Kidney tubule cell (primary cell): ENCODE results near the gene COL6A1.
"Not testable (repeated sequence)": the region's sequence is repeated elsewhere in the genome, so short reads cannot be mapped to it uniquely, and the experiment has no call there.

ENCODE experiments used
- DNase-seq: peaks from one replicate; pipeline ENCODE4 v3.0.0-alpha.2; 2018; ENCODE audit warnings: low spot score

The COL6A1 gene

GRCh38 chr21:45965084-45965809 is 16.3 kb upstream of the COL6A1 start:
- no peak for DNase-seq

- no peak for DNase-seq
These were observed 14.7 kb upstream of the COL6A1 start for GRCh38 chr21:45966791-45967394.

- no peak for DNase-seq
These were observed 11.5 kb upstream of the COL6A1 start for GRCh38 chr21:45969921-45970673.

GRCh38 chr21:45970674-45971615 is 10.6 kb upstream of the COL6A1 start:
- peak; percentile 39 for DNase-seq

- no peak for DNase-seq
These were observed 9.8 kb upstream of the COL6A1 start for GRCh38 chr21:45971616-45972352.

- no peak for DNase-seq
These were observed 9.2 kb upstream of the COL6A1 start for GRCh38 chr21:45972353-45972715.

- no peak for DNase-seq
These were observed 8.7 kb upstream of the COL6A1 start for GRCh38 chr21:45972716-45973474.

GRCh38 chr21:45973475-45974072 is 8.0 kb upstream of the COL6A1 start:
- DNase-seq: peak; percentile 72

- peak; percentile 48 for DNase-seq
These were observed 7.2 kb upstream of the COL6A1 start for GRCh38 chr21:45974073-45975019.

- DNase-seq: peak; percentile 14
These were observed 6.4 kb upstream of the COL6A1 start for GRCh38 chr21:45975020-45975666.

GRCh38 chr21:45975667-45976409 is 5.7 kb upstream of the COL6A1 start:
- DNase-seq: not testable (repeated sequence)

- DNase-seq: no peak
These were observed 4.8 kb upstream of the COL6A1 start for GRCh38 chr21:45976701-45977311.

- DNase-seq: no peak
These were observed 4.2 kb upstream of the COL6A1 start for GRCh38 chr21:45977396-45977795.

GRCh38 chr21:45979141-45979631 is 2.4 kb upstream of the COL6A1 start:
- no peak for DNase-seq

- DNase-seq: no peak
These were observed 1.9 kb upstream of the COL6A1 start for GRCh38 chr21:45979651-45980050.

- DNase-seq: no peak
These were observed 1.3 kb upstream of the COL6A1 start for GRCh38 chr21:45980271-45980670.

- DNase-seq: no peak
These were observed 873 bp upstream of the COL6A1 start for GRCh38 chr21:45980697-45981096.
